Hematopoietic multipotent progenitor cell treated with erythropoietin and hydrocortisone succinate and interleukin-3 and kit ligand, for 17 days (in vitro differentiated cells): ENCODE measurements around the gene EML4.
"Not testable (repeated sequence)": the region's sequence is repeated elsewhere in the genome, so short reads cannot be mapped to it uniquely, and the experiment has no call there.

Source experiments
- DNase-seq: peaks from one replicate; pipeline ENCODE4 v3.0.0-alpha.2; 2015; ENCODE audit warnings: low spot score

Gene EML4

GRCh38 chr2:42333579-42333978 is 164.4 kb downstream of the EML4 start:
- DNase-seq: no peak

GRCh38 chr2:42334220-42334619 is 165.1 kb downstream of the EML4 start:
- no peak for DNase-seq

- not testable (repeated sequence) for DNase-seq
Observed at GRCh38 chr2:42334865-42335264, 165.7 kb downstream of the EML4 start.

GRCh38 chr2:42335514-42336104 is 166.5 kb downstream of the EML4 start:
- DNase-seq: no peak

- DNase-seq: no peak
Observed at GRCh38 chr2:42336361-42336965, 167.3 kb downstream of the EML4 start.

- no peak for DNase-seq
Observed at GRCh38 chr2:42337356-42337820, 168.2 kb downstream of the EML4 start.

GRCh38 chr2:42337846-42338566 is 168.9 kb downstream of the EML4 start:
- DNase-seq: no peak

- DNase-seq: no peak
Observed at GRCh38 chr2:42338567-42339190, 169.5 kb downstream of the EML4 start.

GRCh38 chr2:42339191-42339912 is 170.2 kb downstream of the EML4 start:
- no peak for DNase-seq

- no peak for DNase-seq
Observed at GRCh38 chr2:42340045-42340937, 171.1 kb downstream of the EML4 start.

- no peak for DNase-seq
Observed at GRCh38 chr2:42340938-42341636, 171.9 kb downstream of the EML4 start.

GRCh38 chr2:42342061-42342794 is 173.1 kb downstream of the EML4 start:
- no peak for DNase-seq

- no peak for DNase-seq
Observed at GRCh38 chr2:42342795-42343241, 173.7 kb downstream of the EML4 start.

GRCh38 chr2:42345986-42346385 is 176.8 kb downstream of the EML4 start:
- no peak for DNase-seq

- not testable (repeated sequence) for DNase-seq
Observed at GRCh38 chr2:42346856-42347255, 177.7 kb downstream of the EML4 start.

- not testable (repeated sequence) for DNase-seq
Observed at GRCh38 chr2:42347518-42347917, 178.4 kb downstream of the EML4 start.

- no peak for DNase-seq
Observed at GRCh38 chr2:42348113-42348805, 179.1 kb downstream of the EML4 start.

- no peak for DNase-seq
Observed at GRCh38 chr2:42350434-42351063, 181.4 kb downstream of the EML4 start.

- DNase-seq: no peak
Observed at GRCh38 chr2:42351864-42352263, 182.7 kb downstream of the EML4 start.
